HG03354 (cell line): ENCODE measurements around the gene ARHGAP18.
A peak's percentile ranks its signal among the peaks of the same experiment; 100 is the strongest.

ENCODE experiments used
- ATAC-seq: cut with Tn5 transposase; IDR thresholded peaks from one replicate; pipeline ENCODE4 v1.9.1; 2021; ENCODE audit warnings: mild to moderate bottlenecking; ENCODE audit not compliant: unreplicated experiment, poor library complexity, severe bottlenecking

The ARHGAP18 gene

DNA sequence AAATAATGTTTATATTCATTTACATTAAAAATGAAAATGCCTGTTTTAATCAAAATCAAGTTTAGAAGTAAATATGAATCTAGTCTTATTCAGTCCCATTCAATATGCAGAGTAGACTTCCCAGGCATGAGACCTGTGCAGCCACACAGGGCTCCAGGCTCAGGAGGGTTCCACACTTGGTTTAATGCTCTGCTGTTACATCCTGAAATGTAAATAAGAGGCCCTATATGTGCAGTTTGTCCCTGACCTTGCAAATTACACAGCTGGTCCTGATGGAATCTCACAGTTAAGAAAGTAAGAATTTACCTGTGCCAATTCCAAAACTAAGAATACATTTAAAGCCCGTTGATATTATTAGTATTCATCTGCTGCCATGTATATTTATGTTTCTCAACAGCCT is 79.4 kb downstream of the ARHGAP18 start:
- no peak for ATAC-seq

GRCh38 chr6:129628101-129628815 is 81.7 kb downstream of the ARHGAP18 start:
- no peak for ATAC-seq

DNA sequence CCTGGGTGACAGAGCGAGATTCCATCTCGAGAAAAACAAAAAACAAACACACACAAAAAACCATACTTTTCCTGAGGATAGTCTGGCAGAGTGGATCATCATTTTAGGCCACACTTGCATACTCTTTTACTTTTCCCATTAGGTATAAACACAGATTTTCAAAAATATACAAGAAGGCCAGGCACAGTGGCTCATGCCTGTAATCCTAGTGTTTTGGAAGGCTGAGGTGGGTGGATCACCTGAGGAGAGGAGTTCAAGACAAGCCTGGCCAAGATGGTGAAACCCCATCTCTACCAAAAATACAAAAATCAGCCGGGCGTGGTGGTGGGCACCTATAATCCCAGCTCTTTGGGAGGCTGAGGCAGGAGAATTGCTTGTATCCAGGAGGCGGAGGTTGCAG is 85.5 kb downstream of the ARHGAP18 start:
- ATAC-seq, result no peak

DNA sequence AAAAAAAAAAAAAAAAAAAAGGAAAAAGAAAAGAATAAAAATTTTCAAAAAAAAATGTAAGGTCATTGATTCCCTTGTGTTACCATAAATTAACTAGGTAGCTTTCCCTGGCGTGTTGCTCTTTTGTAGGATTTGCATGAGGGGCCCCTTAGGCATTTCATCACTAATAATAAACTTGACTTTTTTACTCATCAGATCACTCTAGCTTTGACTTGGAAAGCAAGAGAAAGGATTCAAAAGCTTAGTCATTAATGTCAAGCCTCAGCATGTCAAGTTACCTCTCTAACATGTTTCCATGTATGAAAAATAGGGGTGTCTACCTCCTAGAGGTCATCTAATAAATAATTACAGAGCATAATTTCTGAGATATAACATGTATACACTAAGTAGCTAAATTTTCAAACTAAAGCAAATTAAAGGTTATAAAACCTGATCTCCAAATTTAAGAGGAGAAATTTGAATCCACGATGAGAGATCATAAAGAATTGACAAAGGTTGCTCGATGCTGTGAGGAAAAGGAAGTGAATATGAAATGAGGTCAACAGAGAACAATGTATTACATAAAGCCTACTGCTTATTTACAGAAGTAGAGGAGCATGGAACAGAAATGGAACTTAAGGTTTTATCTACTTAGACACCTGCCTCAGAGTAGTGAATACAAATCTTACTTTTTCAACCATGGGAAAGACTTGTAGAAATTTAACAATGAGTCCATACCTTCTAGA is 86.8 kb downstream of the ARHGAP18 start:
- peak; percentile 66 for ATAC-seq

GRCh38 chr6:129621252-129621651 is 88.7 kb downstream of the ARHGAP18 start:
- ATAC-seq, result no peak

DNA sequence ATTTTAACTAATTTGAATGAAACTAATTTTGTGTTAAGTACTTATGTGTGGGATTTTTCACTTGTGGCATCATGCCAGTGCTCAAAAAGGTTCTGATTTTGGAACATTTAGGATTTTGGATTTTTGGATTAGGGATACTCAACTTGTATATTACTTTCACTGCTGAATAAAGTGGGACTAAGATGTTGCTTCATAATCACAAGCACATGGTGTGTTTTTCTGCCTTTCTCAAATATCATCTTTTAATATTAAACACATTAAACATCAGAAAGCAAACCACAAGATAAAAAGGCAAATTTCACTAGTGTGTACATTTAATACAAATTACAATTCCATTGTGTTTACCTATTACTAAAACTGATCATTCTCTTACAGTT is 89.8 kb downstream of the ARHGAP18 start:
- no peak for ATAC-seq

- no peak for ATAC-seq
Observed at GRCh38 chr6:129619579-129620233, 90.3 kb downstream of the ARHGAP18 start.

GRCh38 chr6:129617986-129618385 is 92.0 kb downstream of the ARHGAP18 start:
- ATAC-seq, result no peak

DNA sequence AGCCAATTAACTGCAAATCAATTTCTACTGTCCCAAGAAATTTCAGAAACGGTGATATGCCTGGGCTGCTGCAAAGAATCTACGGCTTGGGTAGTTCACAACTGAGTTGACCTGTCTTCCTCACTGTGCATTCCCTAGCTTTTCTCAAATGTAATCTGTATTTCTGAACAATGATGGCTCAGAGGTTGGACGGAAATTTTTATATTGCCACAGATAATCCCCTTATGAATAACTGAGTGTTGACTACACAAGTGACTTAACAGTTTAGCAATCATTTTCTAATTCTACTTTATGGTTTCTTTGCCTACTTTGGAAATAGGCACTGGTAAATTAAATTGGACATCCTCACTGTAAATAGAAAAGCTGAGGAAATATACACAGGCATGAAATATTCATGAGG is 94.5 kb downstream of the ARHGAP18 start:
- no peak for ATAC-seq

- ATAC-seq, result no peak
Observed at GRCh38 chr6:129615020-129615419, 95.0 kb downstream of the ARHGAP18 start.

DNA sequence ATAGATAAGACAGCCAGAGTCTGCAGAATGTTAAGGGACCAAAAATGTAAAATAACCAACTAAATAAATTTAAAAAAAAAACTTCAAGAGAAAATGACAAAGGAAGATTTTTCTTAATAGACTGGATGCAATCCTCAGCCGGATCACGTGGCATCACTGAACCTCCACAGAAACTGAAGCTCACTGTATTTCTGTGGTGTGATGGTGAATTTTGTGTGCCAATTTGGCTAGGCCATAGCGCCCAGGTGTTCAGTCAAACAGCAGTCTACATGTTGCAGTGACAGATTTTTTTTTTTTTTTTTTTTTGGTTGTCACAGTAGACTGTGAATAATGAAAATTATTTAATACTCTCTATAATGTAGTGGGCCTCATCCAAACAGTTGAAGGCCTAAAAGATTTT is 95.5 kb downstream of the ARHGAP18 start:
- no peak for ATAC-seq

DNA sequence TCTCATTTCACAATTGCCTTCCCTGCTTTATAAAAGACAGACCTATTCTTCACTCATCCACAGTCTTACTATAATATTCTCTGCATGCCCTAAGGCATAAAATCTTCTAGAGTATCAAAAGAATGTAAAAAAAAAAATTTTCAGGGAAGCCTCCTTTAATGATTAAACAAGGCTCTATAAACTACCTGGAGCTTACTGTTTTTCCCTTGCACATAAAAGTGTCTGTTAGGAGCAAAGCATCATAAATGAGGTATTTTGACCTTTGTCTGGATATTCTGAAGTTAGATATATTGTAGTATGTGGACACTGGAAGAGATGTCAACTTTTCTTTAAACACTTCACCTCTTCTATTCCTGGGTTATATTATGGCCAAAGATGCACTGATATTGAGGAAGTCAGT is 97.5 kb downstream of the ARHGAP18 start:
- ATAC-seq, result no peak

DNA sequence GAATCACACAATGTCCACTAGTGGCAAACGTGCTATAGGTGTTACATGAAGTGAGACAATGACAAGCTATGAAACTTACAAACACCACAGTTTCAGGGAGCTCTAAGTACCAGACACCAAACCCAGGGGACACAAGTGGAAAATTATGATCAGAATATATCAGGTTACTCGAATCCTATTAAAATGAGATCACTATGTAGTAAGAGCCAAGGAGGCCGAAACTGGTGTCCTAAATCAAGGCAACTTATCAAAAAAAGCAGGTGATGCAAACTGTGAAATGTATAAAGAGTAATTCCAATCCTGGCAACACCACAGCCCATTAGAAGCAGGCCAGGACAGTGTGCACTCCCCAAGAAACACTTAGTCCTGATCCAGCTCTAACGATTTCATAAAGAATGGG is 100.3 kb downstream of the ARHGAP18 start:
- no peak for ATAC-seq

- ATAC-seq, result no peak
Observed at GRCh38 chr6:129608886-129609537, 101.0 kb downstream of the ARHGAP18 start.

DNA sequence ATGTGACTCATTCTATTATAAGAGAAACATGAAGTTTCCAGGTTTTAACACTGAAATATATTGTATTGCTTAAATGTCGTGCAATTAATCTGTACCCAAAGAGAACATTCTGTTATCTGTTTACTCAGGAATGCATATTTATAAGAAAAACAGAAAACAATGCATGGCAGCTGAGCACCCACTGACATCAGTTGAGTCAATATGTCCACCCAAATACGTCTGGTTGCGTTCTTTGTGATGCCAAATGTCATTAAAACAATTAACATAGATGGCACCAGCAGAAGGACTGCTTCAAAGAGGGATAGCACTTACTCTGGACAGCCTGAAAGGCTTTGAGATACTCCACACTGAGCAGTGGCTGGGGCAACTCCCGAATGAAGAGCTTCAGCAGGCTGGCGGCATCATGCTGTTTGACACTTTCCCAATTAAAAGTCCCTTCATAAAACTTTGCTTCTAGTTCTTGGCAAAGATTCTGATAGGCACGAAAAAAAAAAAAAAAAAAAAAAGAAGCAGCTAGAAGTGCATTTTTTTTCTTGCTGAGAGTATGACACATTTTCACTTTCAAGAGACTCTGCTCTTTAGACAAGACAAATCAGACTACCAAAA is 102.3 kb downstream of the ARHGAP18 start:
- no peak for ATAC-seq

GRCh38 chr6:129606664-129607063 is 103.3 kb downstream of the ARHGAP18 start:
- ATAC-seq, result no peak

DNA sequence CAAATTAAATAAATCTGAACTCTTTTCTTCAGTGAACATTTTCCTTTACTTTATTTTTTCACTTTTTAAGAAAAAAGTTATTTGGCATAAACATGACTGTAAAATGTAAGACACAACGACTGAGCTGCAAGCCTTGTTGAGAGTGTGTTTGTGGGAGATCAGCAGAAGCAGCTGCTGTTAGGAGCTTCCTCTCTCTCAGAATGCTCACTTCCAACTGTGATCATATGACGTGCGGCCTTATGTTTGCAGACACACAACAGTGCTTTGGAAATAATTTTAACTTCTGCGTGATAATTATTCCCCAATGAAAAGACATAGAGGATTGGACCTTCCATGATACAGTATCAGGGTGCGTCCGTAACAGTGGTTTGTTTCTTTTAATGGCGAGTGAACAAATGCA is 104.0 kb downstream of the ARHGAP18 start:
- ATAC-seq, result no peak

DNA sequence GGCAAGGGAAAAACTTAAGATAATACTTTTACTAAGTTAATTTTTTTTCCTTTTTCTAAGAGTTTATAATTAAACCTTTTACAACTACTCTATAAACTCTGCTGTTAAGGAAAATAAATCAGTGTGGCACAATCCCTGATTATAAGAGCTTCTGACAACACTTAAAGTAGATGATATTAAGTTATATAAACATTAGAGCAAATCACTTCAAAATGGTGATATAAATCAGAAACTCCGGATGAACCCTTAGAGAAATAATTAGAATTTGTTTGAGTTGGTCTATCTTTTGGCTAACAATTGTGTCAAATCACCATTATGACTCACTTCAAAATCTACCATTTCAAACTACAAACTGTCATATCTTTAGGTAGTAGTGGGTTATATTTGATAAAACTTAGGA is 104.9 kb downstream of the ARHGAP18 start:
- no peak for ATAC-seq

GRCh38 chr6:129604321-129604720 is 105.7 kb downstream of the ARHGAP18 start:
- no peak for ATAC-seq

GRCh38 chr6:129603741-129604140 is 106.2 kb downstream of the ARHGAP18 start:
- no peak for ATAC-seq
